Bronchial epithelial cell (primary cell): ENCODE measurements around the gene ADGRL3. TPM values are rescaled to one million over a fixed set of nuclear protein-coding genes. Genes with fewer than 3 reads are reported as not detected.

ENCODE experiments used
- DNase-seq: peaks from one replicate; pipeline ENCODE4 v3.0.0-alpha.2; 2010; ENCODE audit warnings: low read depth
- FAIRE-seq: peaks from 2 replicates; lab custom pipeline; 2011; peaks lifted over from hg19 to GRCh38; lab: Jason Lieb, UNC
- H3K27me3 ChIP-seq: 2 replicates; pipeline ENCODE4 v1.5.1; 2011; ENCODE audit warnings: low read length; ENCODE audit not compliant: control insufficient read depth, insufficient read depth
- H3K36me3 ChIP-seq: 2 replicates; pipeline ENCODE4 v1.5.1; 2011; ENCODE audit warnings: low read length; ENCODE audit not compliant: control insufficient read depth, insufficient read depth
- H3K4me3 ChIP-seq: 2 replicates; pipeline ENCODE4 v1.5.1; 2011; ENCODE audit warnings: mild to moderate bottlenecking, low read depth, low read length, control low read depth
- CTCF ChIP-seq: IDR thresholded peaks from 2 replicates; pipeline ENCODE4 v1.5.1; 2011; ENCODE audit warnings: mild to moderate bottlenecking, moderate library complexity, low read length, control low read depth, inconsistent platforms; ENCODE audit not compliant: insufficient read depth, severe bottlenecking
- total RNA-seq: library from RNA; depleted of rRNA; stranded (reverse); fragments of >200 nt; gene quantifications from 2 replicates; pipeline ENCODE4 v1.2.1, GENCODE V29; 2014

Gene ADGRL3
- total RNA-seq, 1 donor from 2014 or later: under 0.01 TPM

DNA sequence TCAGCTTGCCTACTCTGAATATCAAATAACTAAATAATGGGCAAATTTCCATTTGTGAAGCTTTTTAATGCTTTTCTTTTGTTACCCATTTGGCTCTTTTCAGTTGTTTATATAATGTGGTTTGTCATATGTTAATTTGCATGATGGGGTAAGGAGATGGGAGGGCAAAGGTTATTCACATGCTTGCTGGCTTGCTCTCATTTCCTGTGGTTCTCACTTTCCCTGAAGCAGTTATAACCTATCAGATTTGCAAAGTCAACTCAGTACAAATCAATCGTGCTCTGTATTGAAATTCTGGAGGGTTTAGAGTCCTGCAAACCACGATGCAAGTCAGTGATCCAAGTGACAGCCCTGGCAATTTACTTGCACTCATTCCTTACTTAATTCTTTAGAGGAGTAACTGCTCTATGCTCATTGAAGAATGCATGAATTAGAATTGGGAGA is 711.2 kb downstream of the ADGRL3 start:
- DNase-seq (no peak), FAIRE-seq (no peak)
- no peaks in the 10 kb centered on the region for H3K27me3 ChIP-seq
- TF ChIP-seq CTCF: no peak
- H3K4me3 ChIP-seq: no peak overlapping the region
- H3K36me3 ChIP-seq: no peaks in the 10 kb centered on the region

DNA sequence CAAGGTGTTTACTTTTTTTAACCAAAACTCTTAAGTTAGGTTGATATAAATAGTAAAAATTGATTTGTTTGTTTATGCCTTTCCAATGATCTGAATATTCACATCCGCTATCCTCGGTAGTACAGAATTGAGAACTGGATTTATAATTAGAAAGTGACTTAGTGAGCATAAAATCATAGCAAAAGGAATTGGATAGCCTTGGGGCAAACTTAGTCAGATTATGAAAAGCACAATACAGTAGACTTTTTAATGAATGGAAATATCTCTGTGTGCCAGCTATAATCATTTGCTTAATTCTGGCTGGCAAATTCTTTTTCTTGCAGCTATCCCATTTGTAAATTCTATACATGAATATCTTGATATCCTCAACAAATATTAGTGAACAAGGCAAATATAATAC is 713.5 kb downstream of the ADGRL3 start:
- no peaks in the 10 kb centered on the region for H3K36me3 ChIP-seq
- DNase-seq (no peak), FAIRE-seq (no peak)
- H3K27me3 ChIP-seq: no peaks in the 10 kb centered on the region
- no peak for TF ChIP-seq CTCF
- no peak overlapping the region for H3K4me3 ChIP-seq

- no peak for TF ChIP-seq CTCF
- H3K27me3 ChIP-seq: no peaks in the 10 kb centered on the region
- no peaks in the 10 kb centered on the region for H3K36me3 ChIP-seq
- H3K4me3 ChIP-seq: no peak overlapping the region
- DNase-seq: no peak
- FAIRE-seq: no peak
Observed at GRCh38 chr4:61915501-61915900, 715.4 kb downstream of the ADGRL3 start.

- no peak for DNase-seq
- FAIRE-seq: no peak
- Histone ChIP-seq H3K4me3 (no peak overlapping the region), H3K27me3 (no peaks in the 10 kb centered on the region), H3K36me3 (no peaks in the 10 kb centered on the region)
- TF ChIP-seq CTCF: no peak
Observed at GRCh38 chr4:61918507-61918906, 718.4 kb downstream of the ADGRL3 start.

DNA sequence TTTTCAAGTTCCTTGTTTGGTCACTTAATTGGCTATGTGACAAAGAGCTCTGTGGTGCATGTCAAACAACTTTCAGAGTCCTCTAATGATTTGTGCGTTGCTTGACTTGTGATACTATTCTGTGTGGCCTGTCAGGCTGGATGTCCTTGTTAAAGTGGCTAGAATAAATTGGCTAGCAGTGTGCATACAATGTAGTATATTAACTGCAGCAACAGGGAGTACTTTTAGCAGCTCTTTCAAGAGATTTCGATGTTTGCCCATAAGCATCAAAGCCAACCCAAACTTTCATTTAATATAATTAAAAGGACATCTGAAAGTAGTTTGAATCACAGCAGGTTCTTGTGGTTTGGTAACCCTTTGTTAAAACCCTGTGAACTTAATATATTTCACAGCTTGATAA is 718.9 kb downstream of the ADGRL3 start:
- Histone ChIP-seq H3K27me3 (no peaks in the 10 kb centered on the region), H3K4me3 (no peak overlapping the region), H3K36me3 (no peaks in the 10 kb centered on the region)
- DNase-seq (no peak), FAIRE-seq (no peak)
- TF ChIP-seq CTCF: no peak

GRCh38 chr4:61919561-61919960 is 719.4 kb downstream of the ADGRL3 start:
- H3K27me3 ChIP-seq: no peaks in the 10 kb centered on the region
- no peak overlapping the region for H3K4me3 ChIP-seq
- FAIRE-seq (no peak), DNase-seq (no peak)
- H3K36me3 ChIP-seq: no peaks in the 10 kb centered on the region
- TF ChIP-seq CTCF: no peak
